Cerebellar cortex (tissue), 1 donor: ENCODE results near the gene GPC5.
"Not testable (repeated sequence)": the region's sequence is repeated elsewhere in the genome, so short reads cannot be mapped to it uniquely, and the experiment has no call there.

Experiments
- DNase-seq: peaks from one replicate; pipeline ENCODE4 v3.0.0-alpha.2; 2015; ENCODE audit warnings: low spot score

The GPC5 gene

GRCh38 chr13:92265408-92265807, 867.0 kb downstream of the GPC5 start:
- DNase-seq: no peak

- DNase-seq: no peak
Observed at GRCh38 chr13:92270990-92271389, 872.6 kb downstream of the GPC5 start.

GRCh38 chr13:92272177-92272576, 873.8 kb downstream of the GPC5 start:
- no peak for DNase-seq

GRCh38 chr13:92280986-92281385, 882.6 kb downstream of the GPC5 start:
- not testable (repeated sequence) for DNase-seq

- DNase-seq: not testable (repeated sequence)
Observed at GRCh38 chr13:92290718-92291307, 892.4 kb downstream of the GPC5 start.

GRCh38 chr13:92294533-92294932, 896.1 kb downstream of the GPC5 start:
- not testable (repeated sequence) for DNase-seq

- not testable (repeated sequence) for DNase-seq
Observed at GRCh38 chr13:92296154-92296671, 897.8 kb downstream of the GPC5 start.

- no peak for DNase-seq
Observed at GRCh38 chr13:92297971-92298942, 899.8 kb downstream of the GPC5 start.

- DNase-seq: no peak
Observed at GRCh38 chr13:92300651-92301050, 902.2 kb downstream of the GPC5 start.

- no peak for DNase-seq
Observed at GRCh38 chr13:92303428-92303827, 905.0 kb downstream of the GPC5 start.

- no peak for DNase-seq
Observed at GRCh38 chr13:92307752-92308151, 909.3 kb downstream of the GPC5 start.

- no peak for DNase-seq
Observed at GRCh38 chr13:92312823-92313222, 914.4 kb downstream of the GPC5 start.

- no peak for DNase-seq
Observed at GRCh38 chr13:92313382-92313781, 915.0 kb downstream of the GPC5 start.

- DNase-seq: no peak
Observed at GRCh38 chr13:92315265-92315664, 916.8 kb downstream of the GPC5 start.

GRCh38 chr13:92316030-92316429, 917.6 kb downstream of the GPC5 start:
- no peak for DNase-seq

- DNase-seq: no peak
Observed at GRCh38 chr13:92317066-92317465, 918.6 kb downstream of the GPC5 start.

GRCh38 chr13:92320323-92320722, 921.9 kb downstream of the GPC5 start:
- no peak for DNase-seq

GRCh38 chr13:92321174-92321573, 922.8 kb downstream of the GPC5 start:
- DNase-seq: no peak

GRCh38 chr13:92345627-92346026, 947.2 kb downstream of the GPC5 start:
- DNase-seq: no peak

- no peak for DNase-seq
Observed at GRCh38 chr13:92346046-92346445, 947.6 kb downstream of the GPC5 start.

- DNase-seq: no peak
Observed at GRCh38 chr13:92354583-92354982, 956.2 kb downstream of the GPC5 start.

- DNase-seq: peak; percentile 3
Observed at GRCh38 chr13:92355213-92355612, 956.8 kb downstream of the GPC5 start.

- DNase-seq: no peak
Observed at GRCh38 chr13:92362717-92363116, 964.3 kb downstream of the GPC5 start.
